Mammary epithelial cell (primary cell): ENCODE measurements around the gene ZW10.

Experiments used
- EZH2 ChIP-seq: IDR thresholded peaks from 2 replicates; pipeline ENCODE4 v1.6.1; 2012; ENCODE audit warnings: low read length, inconsistent platforms, borderline replicate concordance
- TF ChIP-seq, protein P1 (sequence below), 2 donors: IDR thresholded peaks in 1 of 2; conservative IDR thresholded peaks in 1 of 2; 2 replicates each; pipeline ENCODE4 v1.5.1; 2011 to 2012; ENCODE audit warnings: inconsistent platforms in 2 of 2, low read length in 2 of 2, mild to moderate bottlenecking in 2 of 2, control low read depth in 1 of 2, low read depth in 1 of 2; ENCODE audit not compliant: insufficient read depth in 1 of 2; ENCODE audit errors: extremely low read depth in 1 of 2

DNA sequence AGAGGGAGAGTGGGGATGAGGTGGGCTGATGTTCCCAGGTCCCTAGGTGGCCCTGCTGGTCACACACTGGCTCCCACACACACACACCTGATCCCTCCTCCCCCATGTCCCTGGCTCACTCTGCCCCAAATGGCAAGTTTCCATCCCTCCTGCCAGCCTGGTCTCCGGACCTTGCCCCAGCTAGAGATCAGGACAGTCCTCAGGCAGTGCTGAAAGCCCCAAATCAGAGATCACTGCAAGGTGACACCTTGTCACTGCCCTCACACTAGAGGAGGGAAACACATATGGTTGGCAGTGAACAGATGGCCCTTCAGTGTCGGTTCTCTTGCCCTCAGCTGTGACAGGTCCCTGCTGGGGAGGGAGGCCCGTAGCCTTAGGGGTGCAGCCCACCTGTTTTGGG, 75.0 kb downstream of the ZW10 start:
- TF ChIP-seq EZH2: no peak
- TF ChIP-seq, protein P1, sequence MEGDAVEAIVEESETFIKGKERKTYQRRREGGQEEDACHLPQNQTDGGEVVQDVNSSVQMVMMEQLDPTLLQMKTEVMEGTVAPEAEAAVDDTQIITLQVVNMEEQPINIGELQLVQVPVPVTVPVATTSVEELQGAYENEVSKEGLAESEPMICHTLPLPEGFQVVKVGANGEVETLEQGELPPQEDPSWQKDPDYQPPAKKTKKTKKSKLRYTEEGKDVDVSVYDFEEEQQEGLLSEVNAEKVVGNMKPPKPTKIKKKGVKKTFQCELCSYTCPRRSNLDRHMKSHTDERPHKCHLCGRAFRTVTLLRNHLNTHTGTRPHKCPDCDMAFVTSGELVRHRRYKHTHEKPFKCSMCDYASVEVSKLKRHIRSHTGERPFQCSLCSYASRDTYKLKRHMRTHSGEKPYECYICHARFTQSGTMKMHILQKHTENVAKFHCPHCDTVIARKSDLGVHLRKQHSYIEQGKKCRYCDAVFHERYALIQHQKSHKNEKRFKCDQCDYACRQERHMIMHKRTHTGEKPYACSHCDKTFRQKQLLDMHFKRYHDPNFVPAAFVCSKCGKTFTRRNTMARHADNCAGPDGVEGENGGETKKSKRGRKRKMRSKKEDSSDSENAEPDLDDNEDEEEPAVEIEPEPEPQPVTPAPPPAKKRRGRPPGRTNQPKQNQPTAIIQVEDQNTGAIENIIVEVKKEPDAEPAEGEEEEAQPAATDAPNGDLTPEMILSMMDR (conservative IDR thresholded peaks at IDR 0.05 in 1 of 2, IDR thresholded peaks at IDR 0.05 in 1 of 2; ENCODE audit: extremely low read depth in 1 of 2, insufficient read depth in 1 of 2, low read depth in 1 of 2, low read length in 2 of 2): no peak
